HG02943 (cell line): ENCODE data around the gene MBTPS1.
"Not testable (repeated sequence)": the region's sequence is repeated elsewhere in the genome, so short reads cannot be mapped to it uniquely, and the experiment has no call there.

Experiments
- ATAC-seq: cut with Tn5 transposase; IDR thresholded peaks from one replicate; pipeline ENCODE4 v1.9.1; 2021; ENCODE audit warnings: mild to moderate bottlenecking, low read depth, moderate library complexity; ENCODE audit not compliant: unreplicated experiment

Gene MBTPS1

DNA sequence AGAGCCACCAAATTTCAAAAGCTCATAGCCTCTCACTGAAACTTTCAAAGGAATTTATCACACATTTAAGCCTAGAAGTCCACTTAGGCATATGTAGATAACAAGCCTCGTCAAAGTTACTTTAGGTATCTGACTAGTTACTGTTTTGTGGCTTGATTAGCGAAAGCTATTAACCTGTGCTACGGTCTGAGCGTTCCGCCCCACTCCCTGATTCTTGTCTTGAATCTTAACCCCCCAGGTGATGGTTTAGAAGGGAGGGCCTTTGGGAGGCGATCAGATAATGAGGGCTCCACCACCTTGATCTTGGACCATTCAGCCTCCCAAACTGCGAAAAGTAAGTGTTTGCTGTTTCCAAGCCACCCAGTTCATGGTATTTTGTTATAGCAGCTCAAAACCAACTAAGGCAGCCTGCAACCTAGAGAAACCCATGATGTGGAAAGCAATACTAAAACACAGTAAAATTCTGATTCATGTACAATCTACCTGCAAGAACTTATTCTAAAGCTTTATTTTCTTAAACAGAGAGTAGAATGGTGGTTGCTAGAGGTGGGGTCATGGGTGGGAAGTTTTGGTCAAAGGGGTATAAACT, 21.1 kb upstream of the MBTPS1 start:
- ATAC-seq, result no peak

DNA sequence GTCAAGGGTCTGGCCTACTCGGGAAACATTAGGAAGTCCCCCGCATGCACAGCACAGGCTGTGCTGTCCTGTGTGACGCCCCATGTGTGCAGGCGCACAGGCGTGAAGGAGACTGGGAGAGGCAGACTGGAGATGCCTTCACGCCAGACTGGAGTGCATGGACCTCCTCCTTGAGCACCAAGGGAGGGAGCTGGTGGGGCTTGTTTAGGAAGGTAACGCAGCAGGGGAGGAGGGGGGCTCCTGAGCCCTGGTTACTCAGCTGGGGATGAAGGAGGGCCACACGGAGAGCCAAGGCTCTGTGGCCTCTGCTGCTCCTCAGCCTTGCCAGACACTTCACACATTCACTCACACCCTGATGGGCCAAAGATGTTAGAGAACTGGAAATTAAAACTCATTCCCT, 20.5 kb upstream of the MBTPS1 start:
- ATAC-seq, result no peak

DNA sequence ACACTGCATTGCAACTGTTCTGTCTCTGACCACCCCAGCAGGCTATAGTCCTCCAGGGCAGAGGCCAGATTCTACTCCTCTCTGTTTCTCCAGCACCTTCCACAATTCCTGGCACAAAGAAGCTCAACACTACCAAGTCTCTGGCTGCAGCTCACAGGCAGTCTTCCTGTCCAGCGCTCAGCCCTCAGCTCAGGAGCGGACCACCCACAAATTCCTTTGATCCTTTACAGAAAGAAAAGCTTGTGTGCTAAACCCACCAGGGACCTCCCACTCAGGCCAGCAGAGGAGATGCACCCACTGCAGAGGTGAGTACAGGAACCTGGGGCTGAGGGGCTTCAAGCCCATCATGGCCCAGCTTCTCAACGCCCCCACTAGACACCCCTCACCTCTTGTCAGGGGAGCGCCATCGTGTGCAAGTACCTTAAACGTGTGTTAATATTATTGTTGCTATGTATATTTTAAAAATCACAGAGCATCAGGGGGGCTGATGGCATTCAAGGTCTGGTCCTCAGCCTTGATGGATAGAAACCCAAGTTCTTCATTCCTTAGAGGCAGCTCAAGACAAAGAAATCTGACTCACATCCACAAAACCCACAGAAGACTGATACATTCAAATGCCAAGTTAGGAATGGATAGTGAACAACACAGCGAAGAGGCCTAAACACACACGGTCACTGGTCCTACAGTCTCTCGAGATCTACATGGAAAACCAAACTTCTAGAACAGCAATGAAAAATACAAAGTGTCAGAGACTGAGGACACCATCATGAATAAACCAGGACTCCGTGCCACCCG, 19.8 kb upstream of the MBTPS1 start:
- no peak for ATAC-seq

DNA sequence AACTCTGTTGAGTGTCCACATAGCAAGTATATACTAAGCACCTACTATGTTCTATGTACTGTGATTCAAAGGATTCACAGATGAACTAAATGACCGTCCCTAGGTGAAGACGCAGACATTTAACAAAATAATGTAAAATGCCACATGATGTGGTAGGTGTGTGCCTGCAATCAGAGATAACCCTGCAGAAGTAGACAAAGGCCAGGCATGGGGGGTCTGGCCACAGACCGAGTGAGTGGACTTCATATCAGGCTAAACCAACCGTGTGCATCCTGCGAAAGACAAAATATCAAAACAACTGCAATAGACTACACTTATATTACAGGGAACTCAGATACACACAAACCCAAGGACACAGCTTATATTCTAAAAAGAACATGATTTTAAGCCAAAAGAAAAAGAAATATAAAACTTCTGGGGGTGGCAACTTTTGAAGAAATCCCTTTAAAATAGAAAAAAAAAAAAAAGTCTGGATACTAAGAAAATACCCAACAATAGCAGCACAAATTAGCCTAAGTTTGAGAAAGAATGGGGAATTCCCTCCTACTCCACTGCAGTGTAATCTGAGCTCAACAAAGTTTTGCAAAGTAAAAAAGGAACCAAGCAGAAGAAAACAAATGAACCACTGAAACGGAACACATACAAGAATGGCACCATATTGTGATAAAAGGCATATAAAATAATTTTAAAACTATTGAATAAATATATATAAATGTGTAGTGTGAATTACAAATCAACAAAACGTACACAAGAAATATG, 16.0 kb upstream of the MBTPS1 start:
- ATAC-seq, result no peak

DNA sequence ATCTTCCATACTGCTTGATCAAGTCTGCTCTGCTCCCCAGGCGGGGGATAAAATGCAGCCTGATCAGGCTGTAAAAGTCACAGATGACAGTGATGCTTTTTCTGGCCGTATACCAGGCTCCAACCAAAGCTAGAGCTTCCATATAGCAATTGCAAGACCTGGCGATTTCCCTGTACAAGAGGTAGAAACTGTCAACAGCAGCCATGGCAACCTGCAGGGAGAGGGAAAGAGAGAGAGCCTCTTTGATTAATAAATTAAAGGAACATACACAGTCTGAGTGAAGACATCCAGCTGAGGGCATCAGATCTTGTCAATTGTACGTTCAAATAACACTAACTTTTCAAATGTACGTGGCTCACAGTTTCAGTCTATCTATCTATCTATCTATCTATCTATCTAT, 14.4 kb upstream of the MBTPS1 start:
- no peak for ATAC-seq

DNA sequence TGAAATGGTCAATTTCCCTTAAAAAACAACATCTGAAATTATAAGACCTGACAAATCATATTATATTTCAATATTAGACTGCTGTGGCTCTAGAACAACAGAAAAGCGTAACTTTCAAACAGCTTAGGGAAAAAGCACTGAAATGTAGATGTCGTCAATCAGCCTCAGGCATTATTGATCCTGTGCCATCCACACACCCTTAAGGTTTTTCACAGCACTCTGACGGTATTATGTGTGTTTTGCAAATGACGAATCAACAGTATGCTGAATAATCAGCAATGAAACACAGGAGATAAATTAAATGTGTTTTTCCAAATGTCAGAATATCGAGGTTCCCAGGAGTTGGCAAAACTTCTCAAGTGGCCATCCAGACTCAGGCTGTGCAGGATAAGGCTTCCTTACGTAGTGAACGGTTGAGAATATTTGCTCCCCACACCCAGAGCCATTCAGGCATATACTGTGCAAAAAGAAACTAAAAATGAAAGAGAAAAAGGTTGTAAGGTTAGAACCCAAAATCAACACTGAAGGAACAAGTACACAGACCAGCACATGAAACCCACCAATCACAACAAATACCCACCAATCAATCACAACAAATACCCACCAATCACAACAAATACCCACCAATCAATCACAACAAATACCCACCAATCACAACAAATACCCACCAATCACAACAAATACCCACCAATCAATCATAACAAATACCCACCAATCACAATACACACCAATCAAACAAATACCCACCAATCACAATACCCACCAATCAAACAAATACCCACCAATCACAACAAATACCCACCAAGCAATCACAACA, 7.7 kb upstream of the MBTPS1 start:
- ATAC-seq, result no peak

DNA sequence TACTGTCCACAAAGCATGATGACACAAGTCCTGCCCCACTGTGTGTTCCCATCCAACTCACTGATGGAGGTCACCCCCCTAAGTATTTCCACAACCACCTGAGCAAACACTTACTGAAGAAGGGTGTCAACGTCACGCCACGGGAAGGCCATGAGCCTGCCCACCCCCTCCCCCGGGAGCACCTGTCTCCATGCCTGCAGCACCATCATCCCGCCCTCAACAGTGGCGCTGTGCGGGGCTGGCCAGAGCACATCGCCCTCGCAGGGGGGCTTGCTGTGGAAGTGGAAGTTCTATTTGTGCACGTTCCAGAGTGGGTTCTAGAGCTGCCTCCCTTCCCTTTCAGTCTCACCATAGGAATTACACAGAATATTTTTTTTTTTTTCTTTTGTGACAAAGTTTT, 4.3 kb upstream of the MBTPS1 start:
- no peak for ATAC-seq

DNA sequence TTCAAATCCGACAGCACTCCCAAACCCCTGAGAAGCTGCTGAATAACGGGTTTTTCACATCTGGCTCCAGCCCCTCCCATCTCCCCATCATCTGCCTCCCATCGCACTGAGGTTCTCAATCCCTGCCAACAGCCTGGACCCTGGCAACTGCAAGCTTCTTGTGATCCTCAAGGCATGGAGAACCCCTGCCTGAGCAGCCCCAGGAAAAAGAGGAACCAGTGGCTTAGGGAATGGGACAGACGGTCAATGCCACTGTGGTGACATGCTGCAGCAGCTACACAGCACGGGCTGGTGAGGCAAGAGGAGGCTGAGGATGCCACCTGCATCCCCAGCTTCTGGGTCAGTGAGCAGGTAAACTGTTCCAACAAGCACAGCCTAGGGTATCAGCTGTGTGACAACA, 3.3 kb upstream of the MBTPS1 start:
- no peak for ATAC-seq

DNA sequence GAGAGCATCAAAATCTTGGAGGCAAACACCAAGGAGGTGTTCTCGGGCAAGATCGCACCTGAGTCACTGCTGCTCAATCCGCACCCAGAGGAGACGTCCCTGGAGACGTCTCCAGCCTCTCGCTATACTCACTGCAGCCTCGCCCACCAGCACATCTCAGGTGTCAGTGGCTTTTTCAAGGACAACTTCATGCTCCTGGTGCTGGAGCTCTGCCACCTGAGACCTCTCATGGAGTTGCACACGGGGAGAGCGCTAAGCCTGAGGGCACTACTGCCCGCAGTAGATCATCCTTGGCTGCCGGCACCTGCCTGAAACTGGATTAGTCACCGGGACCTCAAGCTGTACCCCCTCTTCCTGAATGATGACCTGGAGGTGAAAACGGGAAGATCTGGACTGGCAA, 2.6 kb upstream of the MBTPS1 start:
- no peak for ATAC-seq

DNA sequence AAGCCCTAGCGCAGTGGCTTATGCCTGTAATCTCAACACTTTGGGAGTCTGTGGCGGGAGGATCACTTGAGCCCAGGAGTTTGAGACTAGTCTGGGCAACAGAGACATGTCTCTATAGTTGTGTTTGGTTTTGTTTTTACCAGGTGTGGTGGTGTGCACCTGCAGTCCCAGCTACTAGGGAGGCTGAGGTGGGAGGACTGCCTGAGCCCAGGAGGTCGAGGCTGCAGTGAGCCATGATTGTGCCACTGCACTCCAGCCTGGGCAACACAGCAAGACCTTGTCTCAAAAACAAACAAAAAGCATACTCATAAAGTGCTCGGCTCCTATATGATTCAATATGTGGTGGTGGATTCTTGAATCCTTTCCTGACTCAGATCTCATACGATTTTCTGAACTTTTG, 1.6 kb upstream of the MBTPS1 start:
- ATAC-seq, result not testable (repeated sequence)

DNA sequence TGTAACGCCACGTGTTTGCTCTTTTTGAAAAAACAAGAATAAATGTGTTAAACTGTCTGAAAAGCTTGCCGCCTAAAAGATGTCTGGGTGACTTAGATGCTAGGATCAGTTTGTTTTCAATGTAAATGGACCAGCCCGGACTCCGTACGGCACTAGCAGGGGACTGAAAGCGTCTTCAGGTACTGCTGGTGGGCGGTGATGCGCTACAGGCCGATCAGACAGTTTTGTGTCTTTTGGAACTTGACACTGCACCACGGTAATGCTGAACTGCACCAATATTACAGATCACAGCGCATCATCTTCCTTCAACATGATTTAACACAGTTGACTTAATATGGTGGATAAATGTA, 727 bp upstream of the MBTPS1 start:
- peak; percentile 12 for ATAC-seq

DNA sequence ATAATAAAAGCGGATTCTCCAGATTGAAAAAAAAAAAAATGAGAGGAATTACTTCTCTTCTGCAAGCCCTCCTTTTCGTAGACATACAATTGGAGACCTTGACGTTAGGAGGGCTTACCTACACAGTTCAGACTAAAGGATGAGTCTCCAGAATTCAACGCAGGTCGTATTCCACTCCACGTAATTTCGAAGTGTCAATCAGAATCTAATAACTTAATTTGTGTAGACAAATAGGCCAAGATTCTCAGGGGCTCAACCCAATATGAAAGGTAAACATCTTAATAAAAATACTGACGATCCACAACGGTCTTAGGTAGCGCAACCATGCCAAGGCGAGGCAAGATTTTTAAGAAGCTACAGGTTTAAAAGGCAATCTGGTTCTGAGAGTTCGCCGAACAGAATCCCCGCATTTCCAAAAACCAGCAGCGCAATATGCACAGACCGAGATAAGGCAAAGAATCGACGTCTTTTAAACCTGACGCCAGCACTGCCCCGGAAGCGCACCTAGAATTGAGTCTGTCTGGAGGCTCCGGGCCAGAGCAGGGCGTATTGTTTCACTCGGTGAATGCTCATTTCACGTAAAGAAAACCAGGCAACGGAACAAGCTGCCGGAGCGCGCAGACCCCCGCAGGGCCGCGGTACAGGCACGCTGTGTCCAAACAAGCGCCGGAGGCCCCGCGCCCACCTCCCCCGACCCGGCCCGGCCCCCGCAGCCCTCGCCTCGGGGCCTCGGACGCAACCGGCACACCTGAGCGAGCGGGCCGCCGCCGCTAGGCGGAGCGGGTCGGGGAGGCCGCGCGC, 623 bp downstream of the MBTPS1 start:
- peak; percentile 41 for ATAC-seq

DNA sequence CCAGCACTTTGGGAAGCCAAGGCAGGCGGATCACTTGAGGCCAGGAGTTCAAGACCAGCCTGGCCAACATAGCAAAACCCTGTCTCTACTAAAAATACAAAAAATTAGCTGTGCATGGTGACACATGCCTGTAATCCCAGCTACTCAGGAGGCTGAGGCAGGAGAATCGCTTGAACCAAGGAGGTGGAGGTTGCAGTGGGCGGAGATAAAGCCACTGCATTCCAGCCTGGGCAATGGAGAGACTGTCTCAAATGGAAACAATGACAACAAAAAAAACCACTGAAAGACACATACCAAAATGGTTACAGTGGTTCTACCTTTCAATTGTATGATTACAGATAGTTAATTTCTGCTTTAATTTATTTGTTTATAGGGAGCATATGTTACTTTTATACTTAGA, 4.8 kb downstream of the MBTPS1 start:
- not testable (repeated sequence) for ATAC-seq

DNA sequence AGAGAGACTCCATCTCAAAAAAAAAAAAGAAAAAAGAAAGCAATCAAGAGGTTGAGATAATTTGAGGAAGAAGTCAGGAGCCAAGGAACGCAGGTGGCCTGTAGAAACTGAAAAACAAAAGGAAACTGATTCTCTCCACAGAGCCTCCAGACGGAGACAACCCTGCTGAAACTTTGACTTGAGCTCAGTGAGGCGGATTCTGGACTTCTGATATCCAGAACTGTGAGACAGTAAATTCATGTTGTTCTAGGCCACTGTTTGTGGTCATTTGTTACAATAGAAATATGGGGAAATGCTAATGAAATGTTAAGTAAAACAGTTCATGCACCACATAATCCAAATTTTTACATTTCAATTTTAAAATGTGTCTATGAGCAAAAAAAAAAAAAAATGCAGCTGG, 5.2 kb downstream of the MBTPS1 start:
- no peak for ATAC-seq

DNA sequence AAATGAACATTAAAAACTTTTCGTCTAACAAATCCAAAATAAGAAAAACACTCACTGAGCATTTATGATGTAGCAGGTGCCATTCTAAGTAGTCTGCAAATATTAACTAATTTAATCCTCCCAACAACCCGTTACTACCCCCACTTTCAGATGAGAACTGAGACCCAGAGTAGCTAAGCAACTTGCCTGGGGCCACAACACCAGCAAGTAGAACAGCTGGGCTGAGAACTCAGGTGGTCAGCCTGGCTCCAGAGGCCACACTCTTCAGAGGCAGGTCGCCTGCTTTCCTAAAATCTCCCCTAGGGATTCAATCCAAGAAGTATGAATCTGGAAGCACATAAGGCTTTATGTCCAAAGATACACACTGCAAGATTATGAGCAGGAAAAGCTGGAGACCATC, 6.2 kb downstream of the MBTPS1 start:
- ATAC-seq, result no peak

DNA sequence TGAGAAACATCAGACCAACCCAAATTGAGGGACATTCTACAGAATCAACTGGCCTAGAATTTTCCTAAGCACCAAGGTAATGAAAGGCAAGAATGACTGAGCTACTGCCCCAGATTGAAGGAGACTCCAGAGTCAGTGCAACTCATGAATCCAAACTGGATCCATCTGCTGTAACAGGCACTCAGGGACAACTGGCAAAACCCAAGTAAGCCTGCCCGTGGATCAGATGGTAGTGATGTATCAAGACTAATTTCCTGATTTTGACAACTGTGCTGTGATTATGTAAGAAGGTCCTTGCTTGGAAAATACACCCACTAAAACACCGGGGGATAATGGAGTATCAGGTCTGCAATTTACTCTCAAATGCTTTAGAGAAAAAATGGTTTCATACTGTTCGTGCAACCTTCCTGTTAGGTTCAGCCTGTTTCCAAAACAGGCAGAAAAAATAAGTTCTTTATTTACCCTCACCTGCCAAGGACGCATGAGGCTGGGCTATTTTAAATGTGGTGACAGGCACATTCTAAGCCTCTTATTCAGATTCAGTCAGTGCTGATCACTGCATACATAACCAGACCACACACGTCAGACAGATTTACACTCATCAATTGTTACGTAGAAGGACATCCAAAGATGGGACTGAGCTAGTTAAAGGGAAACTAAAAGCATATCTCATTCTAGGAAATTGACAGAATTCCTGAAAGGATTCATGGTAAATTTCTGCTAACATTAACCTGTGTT, 7.0 kb downstream of the MBTPS1 start:
- ATAC-seq, result no peak

DNA sequence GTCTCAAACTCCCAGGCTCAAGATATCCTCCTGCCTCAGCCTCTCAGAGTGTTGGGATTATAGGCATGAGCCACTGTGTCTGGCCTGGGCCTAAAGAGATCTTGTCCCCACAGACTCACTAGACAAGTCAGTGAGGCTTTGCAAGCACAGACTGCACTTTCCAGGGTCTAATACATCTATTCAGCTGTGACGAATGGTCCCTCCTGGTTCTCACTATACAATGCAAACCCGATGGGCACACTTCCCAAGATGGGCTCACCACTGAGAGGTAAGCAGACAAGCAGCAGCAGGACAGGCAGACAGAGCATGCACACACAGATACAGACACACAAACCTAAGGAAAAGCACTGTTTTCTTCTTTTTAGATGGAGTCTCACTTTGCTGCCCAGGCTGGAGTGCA, 8.8 kb downstream of the MBTPS1 start:
- ATAC-seq, result no peak

DNA sequence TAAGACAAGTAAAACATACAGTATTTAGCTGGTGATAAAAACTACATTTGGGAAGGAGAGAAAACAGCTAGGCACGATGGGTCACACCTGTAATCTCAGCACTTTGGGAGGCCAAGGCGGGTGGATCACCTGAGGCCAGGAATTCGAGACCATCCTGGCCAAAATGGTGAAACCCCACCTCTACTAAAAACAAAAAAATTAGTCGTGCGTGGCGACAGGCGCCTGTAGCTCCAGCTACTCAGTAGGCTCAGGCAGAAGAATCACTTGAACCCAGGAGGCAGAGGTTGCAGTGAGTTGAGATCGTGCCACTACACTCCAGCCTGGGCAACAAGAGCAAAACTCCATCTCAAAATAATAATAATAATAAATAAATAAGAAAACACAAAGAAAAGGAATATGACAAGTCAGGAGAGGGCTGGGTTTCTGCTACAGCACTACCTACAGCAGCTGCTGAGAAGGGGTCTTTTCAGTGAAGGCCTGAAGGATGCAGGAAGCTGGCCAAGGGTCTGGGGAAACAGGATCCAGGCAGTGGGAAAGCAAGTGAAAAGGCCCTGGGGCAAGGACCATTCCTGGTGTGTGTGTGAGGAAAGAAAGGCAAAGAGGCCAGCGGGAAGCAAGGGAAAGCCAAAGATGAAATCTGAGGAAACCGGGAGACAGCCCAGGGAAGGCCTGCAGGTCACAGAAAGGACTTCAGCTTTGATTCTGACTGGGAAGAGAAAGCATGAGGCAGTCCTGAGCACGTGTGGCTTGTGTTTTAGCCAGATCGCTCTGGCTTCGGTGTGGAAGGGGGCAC, 10.6 kb downstream of the MBTPS1 start:
- no peak for ATAC-seq
